Mammary epithelial cell (primary cell): Measurements from ENCODE around the gene SLC22A1.

ENCODE experiments used
- CTCF ChIP-seq, 2 donors: IDR thresholded peaks in 1 of 2; conservative IDR thresholded peaks in 1 of 2; 2 replicates each; pipeline ENCODE4 v1.5.1; 2011 to 2012; ENCODE audit warnings: inconsistent platforms in 2 of 2, low read length in 2 of 2, mild to moderate bottlenecking in 2 of 2, control low read depth in 1 of 2, low read depth in 1 of 2; ENCODE audit not compliant: insufficient read depth in 1 of 2; ENCODE audit errors: extremely low read depth in 1 of 2
- EZH2 ChIP-seq: IDR thresholded peaks from 2 replicates; pipeline ENCODE4 v1.6.1; 2012; ENCODE audit warnings: low read length, inconsistent platforms, borderline replicate concordance

DNA sequence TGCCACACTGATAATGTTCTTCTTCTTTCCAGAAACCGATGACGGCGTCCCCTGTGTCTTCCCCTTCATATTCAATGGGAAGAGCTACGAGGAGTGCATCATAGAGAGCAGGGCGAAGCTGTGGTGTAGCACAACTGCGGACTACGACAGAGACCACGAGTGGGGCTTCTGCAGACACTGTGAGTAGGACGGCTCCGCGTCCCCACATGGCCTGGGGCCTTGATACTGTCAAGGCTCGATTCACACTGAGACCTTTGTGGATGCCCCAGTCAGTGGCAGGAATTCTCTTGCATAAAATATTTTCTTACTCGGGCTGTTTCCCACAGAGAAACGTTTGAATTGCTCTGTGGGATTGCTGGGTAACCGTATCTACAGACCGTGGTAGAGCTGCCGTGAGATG, 41.5 kb upstream of the SLC22A1 start:
- TF ChIP-seq CTCF (conservative IDR thresholded peaks at IDR 0.05 in 1 of 2, IDR thresholded peaks at IDR 0.05 in 1 of 2; ENCODE audit: extremely low read depth in 1 of 2, insufficient read depth in 1 of 2, low read depth in 1 of 2, low read length in 2 of 2) = no peak
- no peak for TF ChIP-seq EZH2
